HL-60 (cell line): ENCODE results near the gene RNU4-1.

ENCODE experiments used
- GABPA ChIP-seq: IDR thresholded peaks from 2 replicates; pipeline ENCODE4 v1.6.1; 2012; ENCODE audit warnings: low read depth
- POLR2AphosphoS5 ChIP-seq: IDR thresholded peaks from 2 replicates; pipeline ENCODE4 v1.6.1; 2012; ENCODE audit warnings: low read depth
- TF ChIP-seq, protein P1 (sequence below): IDR thresholded peaks from 2 replicates; pipeline ENCODE4 v1.6.1; 2012; ENCODE audit warnings: low read depth; ENCODE audit not compliant: insufficient replicate concordance
- TF ChIP-seq, protein P2 (sequence below): IDR thresholded peaks from one replicate; pipeline ENCODE4 v1.5.1; 2011; ENCODE audit warnings: low read length, control low read depth, inconsistent platforms; ENCODE audit not compliant: insufficient read depth

GRCh38 chr12:120342175-120343038, 49.4 kb upstream of the RNU4-1 start:
- TF ChIP-seq GABPA, result no peak
- TF ChIP-seq, protein P1, sequence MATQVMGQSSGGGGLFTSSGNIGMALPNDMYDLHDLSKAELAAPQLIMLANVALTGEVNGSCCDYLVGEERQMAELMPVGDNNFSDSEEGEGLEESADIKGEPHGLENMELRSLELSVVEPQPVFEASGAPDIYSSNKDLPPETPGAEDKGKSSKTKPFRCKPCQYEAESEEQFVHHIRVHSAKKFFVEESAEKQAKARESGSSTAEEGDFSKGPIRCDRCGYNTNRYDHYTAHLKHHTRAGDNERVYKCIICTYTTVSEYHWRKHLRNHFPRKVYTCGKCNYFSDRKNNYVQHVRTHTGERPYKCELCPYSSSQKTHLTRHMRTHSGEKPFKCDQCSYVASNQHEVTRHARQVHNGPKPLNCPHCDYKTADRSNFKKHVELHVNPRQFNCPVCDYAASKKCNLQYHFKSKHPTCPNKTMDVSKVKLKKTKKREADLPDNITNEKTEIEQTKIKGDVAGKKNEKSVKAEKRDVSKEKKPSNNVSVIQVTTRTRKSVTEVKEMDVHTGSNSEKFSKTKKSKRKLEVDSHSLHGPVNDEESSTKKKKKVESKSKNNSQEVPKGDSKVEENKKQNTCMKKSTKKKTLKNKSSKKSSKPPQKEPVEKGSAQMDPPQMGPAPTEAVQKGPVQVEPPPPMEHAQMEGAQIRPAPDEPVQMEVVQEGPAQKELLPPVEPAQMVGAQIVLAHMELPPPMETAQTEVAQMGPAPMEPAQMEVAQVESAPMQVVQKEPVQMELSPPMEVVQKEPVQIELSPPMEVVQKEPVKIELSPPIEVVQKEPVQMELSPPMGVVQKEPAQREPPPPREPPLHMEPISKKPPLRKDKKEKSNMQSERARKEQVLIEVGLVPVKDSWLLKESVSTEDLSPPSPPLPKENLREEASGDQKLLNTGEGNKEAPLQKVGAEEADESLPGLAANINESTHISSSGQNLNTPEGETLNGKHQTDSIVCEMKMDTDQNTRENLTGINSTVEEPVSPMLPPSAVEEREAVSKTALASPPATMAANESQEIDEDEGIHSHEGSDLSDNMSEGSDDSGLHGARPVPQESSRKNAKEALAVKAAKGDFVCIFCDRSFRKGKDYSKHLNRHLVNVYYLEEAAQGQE, result no peak
- TF ChIP-seq, protein P2, sequence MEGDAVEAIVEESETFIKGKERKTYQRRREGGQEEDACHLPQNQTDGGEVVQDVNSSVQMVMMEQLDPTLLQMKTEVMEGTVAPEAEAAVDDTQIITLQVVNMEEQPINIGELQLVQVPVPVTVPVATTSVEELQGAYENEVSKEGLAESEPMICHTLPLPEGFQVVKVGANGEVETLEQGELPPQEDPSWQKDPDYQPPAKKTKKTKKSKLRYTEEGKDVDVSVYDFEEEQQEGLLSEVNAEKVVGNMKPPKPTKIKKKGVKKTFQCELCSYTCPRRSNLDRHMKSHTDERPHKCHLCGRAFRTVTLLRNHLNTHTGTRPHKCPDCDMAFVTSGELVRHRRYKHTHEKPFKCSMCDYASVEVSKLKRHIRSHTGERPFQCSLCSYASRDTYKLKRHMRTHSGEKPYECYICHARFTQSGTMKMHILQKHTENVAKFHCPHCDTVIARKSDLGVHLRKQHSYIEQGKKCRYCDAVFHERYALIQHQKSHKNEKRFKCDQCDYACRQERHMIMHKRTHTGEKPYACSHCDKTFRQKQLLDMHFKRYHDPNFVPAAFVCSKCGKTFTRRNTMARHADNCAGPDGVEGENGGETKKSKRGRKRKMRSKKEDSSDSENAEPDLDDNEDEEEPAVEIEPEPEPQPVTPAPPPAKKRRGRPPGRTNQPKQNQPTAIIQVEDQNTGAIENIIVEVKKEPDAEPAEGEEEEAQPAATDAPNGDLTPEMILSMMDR, result no peak
- no peak for TF ChIP-seq POLR2AphosphoS5
